PC-3 (cell line): Measurements from ENCODE around the gene ERN2.

Source experiments
- EZH2 ChIP-seq: fragments of 300-600 bp; sonication (generic); IDR thresholded peaks from one replicate; pipeline ENCODE4 v1.6.1; 2017; ENCODE audit warnings: antibody characterized with exemption, mild to moderate bottlenecking, low read length; ENCODE audit not compliant: unreplicated experiment
- TF ChIP-seq, protein P1 (sequence below): fragments of 300-600 bp; sonication (generic); conservative IDR thresholded peaks from 2 replicates; pipeline ENCODE4 v1.5.1; 2017; ENCODE audit warnings: antibody characterized with exemption, low read depth, mild to moderate bottlenecking, low read length

DNA sequence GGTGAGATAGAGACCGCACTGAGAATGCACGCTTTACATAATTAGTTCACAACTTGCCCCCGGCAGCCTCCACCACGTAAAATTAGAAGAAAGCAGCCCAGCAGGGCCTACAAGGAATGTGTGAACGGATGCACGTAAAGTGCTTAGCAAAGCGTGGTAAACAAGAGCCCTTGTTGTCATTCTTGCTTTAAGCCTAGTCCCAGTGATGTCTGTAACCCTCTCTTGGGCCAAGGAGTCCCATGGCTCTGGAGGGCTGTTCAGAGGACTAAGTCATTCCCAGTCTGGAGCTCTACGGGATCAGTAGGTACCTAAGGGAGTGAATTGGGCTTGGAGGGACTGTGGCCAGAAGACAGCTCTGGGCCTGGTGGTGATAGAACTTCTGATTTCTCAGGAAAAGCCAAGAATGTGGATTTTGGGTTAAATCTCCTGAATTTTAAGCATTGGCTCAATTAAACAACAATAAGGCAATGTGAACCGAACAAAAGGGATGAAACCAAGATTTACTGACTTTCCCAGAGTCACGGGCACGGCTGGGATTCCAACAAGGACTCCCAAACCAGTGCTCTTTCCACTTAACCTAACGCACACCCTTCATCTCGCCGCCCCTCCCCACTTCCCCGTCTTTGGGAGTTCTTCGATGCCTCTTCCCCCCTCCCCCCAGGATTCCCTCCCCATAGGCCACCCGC, 41.0 kb upstream of the ERN2 start:
- TF ChIP-seq, protein P1, sequence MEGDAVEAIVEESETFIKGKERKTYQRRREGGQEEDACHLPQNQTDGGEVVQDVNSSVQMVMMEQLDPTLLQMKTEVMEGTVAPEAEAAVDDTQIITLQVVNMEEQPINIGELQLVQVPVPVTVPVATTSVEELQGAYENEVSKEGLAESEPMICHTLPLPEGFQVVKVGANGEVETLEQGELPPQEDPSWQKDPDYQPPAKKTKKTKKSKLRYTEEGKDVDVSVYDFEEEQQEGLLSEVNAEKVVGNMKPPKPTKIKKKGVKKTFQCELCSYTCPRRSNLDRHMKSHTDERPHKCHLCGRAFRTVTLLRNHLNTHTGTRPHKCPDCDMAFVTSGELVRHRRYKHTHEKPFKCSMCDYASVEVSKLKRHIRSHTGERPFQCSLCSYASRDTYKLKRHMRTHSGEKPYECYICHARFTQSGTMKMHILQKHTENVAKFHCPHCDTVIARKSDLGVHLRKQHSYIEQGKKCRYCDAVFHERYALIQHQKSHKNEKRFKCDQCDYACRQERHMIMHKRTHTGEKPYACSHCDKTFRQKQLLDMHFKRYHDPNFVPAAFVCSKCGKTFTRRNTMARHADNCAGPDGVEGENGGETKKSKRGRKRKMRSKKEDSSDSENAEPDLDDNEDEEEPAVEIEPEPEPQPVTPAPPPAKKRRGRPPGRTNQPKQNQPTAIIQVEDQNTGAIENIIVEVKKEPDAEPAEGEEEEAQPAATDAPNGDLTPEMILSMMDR, result no peak
- TF ChIP-seq EZH2, result no peak
